Activated CD8-positive, alpha-beta memory T cell treated with anti-CD3 and anti-CD28 coated beads, Interleukin-2, amount 10 ng/mL, durations not matched to agents 7 days and 5 days (primary cell): ENCODE data around the gene MAK. TPM values are rescaled to one million over a fixed set of nuclear protein-coding genes. Genes with fewer than 3 reads are reported as not detected.
A peak's percentile ranks its signal among the peaks of the same experiment; 100 is the strongest.
"Not testable (repeated sequence)": the region's sequence is repeated elsewhere in the genome, so short reads cannot be mapped to it uniquely, and the experiment has no call there.

Source experiments
- ATAC-seq: fragments of 150-1000 bp; cut with Tn5 transposase; one replicate; pipeline ENCODE4 v1.10.0; 2021; ENCODE audit warnings: moderate library complexity
- CTCF ChIA-PET: fragments of 350-600 bp; sonication (Branson Sonifier 250); formaldehyde crosslinking; loops from one replicate; lab custom pipeline; 2021; ENCODE audit warnings: antibody characterized with exemption; lab: Charles Lee
- DNase-seq: peaks from one replicate; pipeline ENCODE4 v3.0.0-alpha.2; 2020
- H3K27ac Mint-ChIP-seq: one replicate; pipeline ENCODE4 v1.8.0; 2021; ENCODE audit warnings: mild to moderate bottlenecking, mixed read lengths
- H3K27me3 Mint-ChIP-seq: one replicate; pipeline ENCODE4 v1.8.0; 2021; ENCODE audit warnings: mixed read lengths
- H3K36me3 Mint-ChIP-seq: one replicate; pipeline ENCODE4 v1.8.0; 2021; ENCODE audit warnings: mild to moderate bottlenecking, mixed read lengths
- H3K4me1 Mint-ChIP-seq: one replicate; pipeline ENCODE4 v1.8.0; 2021; ENCODE audit warnings: mixed read lengths
- H3K4me3 Mint-ChIP-seq: one replicate; pipeline ENCODE4 v1.8.0; 2021; ENCODE audit warnings: mild to moderate bottlenecking, moderate library complexity, mixed read lengths
- H3K9me3 Mint-ChIP-seq: one replicate; pipeline ENCODE4 v1.8.0; 2022; ENCODE audit warnings: low read depth, mixed read lengths
- total RNA-seq, 2 experiments: library from RNA; stranded (reverse); gene quantifications; one replicate each; pipeline ENCODE4 v1.2.3, GENCODE V29; 2021

MAK gene
- total RNA-seq, 2 experiments from 2014 or later: 0.26 to 0.82 TPM

DNA sequence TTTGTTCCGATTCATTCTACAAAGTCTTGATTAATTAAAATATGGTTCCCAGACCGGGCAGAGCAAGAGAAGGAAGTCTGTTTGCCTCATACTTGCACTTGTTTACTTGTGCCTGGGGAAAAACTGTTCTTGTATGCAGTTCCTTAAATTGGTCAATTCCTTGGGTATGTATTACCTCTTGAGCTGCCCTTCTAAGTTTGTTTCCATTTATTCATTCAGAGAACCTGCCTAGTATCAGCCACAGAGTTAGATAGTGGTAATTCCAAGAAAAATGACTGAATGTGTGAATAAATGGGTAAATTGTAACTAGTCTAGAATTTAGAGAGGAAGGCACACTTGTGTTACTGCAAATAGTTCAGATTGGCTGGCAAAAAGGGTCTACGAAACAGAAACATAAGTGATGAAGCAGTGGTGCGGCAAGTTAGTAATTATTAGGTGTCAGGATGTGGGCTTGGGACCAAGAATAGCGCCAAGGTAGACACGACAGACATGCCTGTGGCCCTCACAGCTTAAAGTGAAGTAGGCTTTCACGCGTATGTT is 525 bp upstream of the MAK start:
- peaks cover 17% of the 10 kb centered on the region for H3K36me3 Mint-ChIP-seq
- H3K27me3 Mint-ChIP-seq: peaks cover 34% of the 10 kb centered on the region
- H3K9me3 Mint-ChIP-seq: peaks cover 14% of the 10 kb centered on the region
- peak; percentile 67 for DNase-seq
- H3K27ac Mint-ChIP-seq: peak overlapping the region; percentile 95
- peak overlapping the region; percentile 77 for H3K4me3 Mint-ChIP-seq
- ATAC-seq: peak; percentile 50
- CTCF ChIA-PET: interaction anchor here (1.6 to 1.8 kb wide), 2 partner anchors 10 to 37 kb away, joined by 4 to 7 read pairs; no protein-coding TSS in a partner anchor
- H3K4me1 Mint-ChIP-seq: peaks cover 31% of the 10 kb centered on the region

DNA sequence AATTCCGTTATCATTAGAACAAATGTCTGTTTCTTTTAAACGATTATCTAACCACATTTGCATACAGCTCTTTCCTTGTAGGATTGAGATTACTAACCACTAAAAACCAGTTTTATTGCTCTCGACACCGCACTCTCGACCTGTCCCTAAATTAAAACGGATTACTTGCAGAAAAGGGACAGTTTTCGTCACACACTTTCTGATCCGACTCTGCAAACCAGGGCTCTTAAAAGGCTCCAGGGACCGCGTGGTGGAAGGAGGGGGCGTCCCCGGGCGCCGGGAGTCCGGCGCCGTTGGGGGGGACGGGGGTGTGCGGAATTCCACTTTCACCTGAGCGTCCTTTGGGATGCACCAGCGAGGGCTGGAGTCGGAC is 731 bp downstream of the MAK start:
- CTCF ChIA-PET: interaction anchor here (0.8 to 2.1 kb wide), 3 partner anchors 18 to 35 kb away, joined by 3 to 10 read pairs (median 3); no protein-coding TSS in a partner anchor
- H3K36me3 Mint-ChIP-seq: peaks cover 13% of the 10 kb centered on the region
- peak; percentile 46 for DNase-seq
- peaks cover 31% of the 10 kb centered on the region for H3K4me1 Mint-ChIP-seq
- peaks cover 11% of the 10 kb centered on the region for H3K9me3 Mint-ChIP-seq
- peak overlapping the region; percentile 65 for H3K27ac Mint-ChIP-seq
- H3K4me3 Mint-ChIP-seq: peak overlapping the region; percentile 77
- peaks cover 34% of the 10 kb centered on the region for H3K27me3 Mint-ChIP-seq
- no peak for ATAC-seq

DNA sequence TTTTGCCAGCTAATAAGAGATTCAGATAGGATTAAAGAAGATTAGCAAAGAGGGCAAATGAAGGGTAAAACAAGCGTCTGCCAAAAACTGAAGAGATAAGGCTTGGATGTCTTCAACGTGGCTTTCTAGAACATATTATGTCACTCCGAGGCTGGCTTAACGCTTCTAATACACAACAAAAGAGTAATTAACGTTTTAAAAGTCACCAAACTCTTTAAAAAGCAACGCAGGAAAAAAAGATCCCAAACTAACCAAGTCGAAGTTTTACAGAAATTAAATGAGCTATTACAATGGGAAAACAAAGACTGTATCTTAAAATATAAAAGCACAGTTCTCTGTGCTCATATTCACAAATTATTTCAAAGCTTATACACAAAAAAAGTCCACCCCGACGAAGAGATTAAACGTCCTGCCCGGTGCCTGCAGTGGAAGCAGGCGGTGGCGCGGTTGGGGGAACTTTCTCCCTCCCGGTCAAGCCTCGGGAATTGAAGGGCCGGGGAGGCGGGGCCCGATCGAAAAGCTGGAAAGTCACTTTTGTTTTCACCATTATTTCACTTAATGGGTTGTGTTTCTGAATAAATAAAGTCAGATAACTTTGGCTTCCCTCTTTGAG is 1.2 kb downstream of the MAK start:
- DNase-seq (no peak), ATAC-seq (no peak)
- Mint-ChIP-seq H3K27ac (no peak overlapping the region), H3K4me1 (peaks cover 31% of the 10 kb centered on the region), H3K36me3 (peaks cover 13% of the 10 kb centered on the region), H3K4me3 (peak overlapping the region; percentile 77), H3K27me3 (peaks cover 34% of the 10 kb centered on the region), H3K9me3 (peaks cover 11% of the 10 kb centered on the region)
- CTCF ChIA-PET: interaction anchor here (0.8 to 2.1 kb wide), 3 partner anchors 17 to 35 kb away, joined by 3 to 10 read pairs (median 3); no protein-coding TSS in a partner anchor

DNA sequence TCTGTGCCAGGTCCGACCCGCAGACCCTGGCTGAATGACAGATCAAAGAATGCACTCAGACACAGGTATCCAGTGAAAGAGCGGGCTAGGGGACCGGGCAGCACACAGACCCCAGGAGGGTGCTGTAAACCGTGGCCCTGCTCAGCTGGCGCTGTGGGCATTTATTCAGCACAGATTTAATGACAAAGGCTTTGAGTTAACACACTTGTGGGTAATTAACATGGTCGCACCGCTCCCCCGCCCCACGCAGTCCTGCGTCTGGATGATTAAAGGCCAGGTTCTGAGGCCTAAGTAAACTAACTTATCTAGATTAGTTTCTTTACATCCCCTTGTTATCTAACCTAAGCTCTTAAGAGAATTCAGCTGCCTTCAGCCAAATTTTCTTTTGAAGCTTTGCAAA is 3.5 kb downstream of the MAK start:
- CTCF ChIA-PET: no interaction called here
- H3K27ac Mint-ChIP-seq: no peak overlapping the region
- peaks cover 7% of the 10 kb centered on the region for H3K36me3 Mint-ChIP-seq
- ATAC-seq (no peak), DNase-seq (no peak)
- H3K4me1 Mint-ChIP-seq: peaks cover 22% of the 10 kb centered on the region
- H3K4me3 Mint-ChIP-seq: no peak overlapping the region
- peaks cover 2% of the 10 kb centered on the region for H3K9me3 Mint-ChIP-seq
- H3K27me3 Mint-ChIP-seq: peaks cover 26% of the 10 kb centered on the region

DNA sequence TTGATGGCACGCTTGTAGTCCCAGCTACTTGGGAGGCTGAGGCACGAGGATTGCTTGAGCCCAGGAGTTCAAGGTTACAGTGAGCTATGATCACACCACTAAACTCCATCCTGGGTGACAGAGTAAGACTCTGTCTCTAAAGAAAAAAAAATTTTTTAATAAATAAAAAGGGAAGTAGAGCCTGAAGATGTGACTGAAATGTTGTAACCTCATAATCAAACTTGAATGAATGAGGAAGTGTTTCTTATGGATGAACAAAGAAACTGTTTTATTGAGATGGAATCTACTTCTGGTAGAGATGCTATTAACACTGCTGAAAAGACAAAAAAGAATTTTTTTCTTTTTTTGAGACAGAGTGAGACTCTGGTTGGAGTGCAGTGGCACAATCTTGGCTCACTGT is 6.7 kb downstream of the MAK start:
- H3K27me3 Mint-ChIP-seq: peaks cover 12% of the 10 kb centered on the region
- CTCF ChIA-PET: no interaction called here
- ATAC-seq (no peak), DNase-seq (no peak)
- H3K27ac Mint-ChIP-seq: no peak overlapping the region
- H3K9me3 Mint-ChIP-seq: peaks cover 2% of the 10 kb centered on the region
- H3K4me1 Mint-ChIP-seq: no peaks in the 10 kb centered on the region
- H3K4me3 Mint-ChIP-seq: no peak overlapping the region
- H3K36me3 Mint-ChIP-seq: peaks cover 5% of the 10 kb centered on the region

DNA sequence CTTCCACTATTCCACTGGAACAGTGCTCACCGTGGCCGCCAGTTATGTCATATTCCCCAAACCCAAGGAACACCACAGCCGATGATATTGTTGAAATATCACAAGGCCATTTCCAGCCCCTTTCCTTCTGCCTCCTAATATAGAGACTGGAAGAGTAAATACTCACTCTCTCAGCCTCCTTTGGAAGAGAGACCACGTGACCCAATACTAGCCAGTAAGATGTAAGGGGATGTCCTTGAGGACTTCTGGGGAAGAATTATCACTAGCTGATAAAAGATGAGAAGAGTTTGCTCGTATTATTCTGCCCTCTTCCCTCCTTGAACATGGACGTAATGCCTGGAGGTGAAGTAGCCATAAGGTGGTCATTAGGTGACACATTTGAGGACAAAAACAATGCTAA is 13.5 kb downstream of the MAK start:
- Mint-ChIP-seq H3K4me1 (no peaks in the 10 kb centered on the region), H3K9me3 (peaks cover 2% of the 10 kb centered on the region), H3K4me3 (no peak overlapping the region), H3K27me3 (no peaks in the 10 kb centered on the region), H3K27ac (no peak overlapping the region), H3K36me3 (peaks cover 8% of the 10 kb centered on the region)
- DNase-seq: no peak
- CTCF ChIA-PET: no interaction called here
- ATAC-seq: no peak

DNA sequence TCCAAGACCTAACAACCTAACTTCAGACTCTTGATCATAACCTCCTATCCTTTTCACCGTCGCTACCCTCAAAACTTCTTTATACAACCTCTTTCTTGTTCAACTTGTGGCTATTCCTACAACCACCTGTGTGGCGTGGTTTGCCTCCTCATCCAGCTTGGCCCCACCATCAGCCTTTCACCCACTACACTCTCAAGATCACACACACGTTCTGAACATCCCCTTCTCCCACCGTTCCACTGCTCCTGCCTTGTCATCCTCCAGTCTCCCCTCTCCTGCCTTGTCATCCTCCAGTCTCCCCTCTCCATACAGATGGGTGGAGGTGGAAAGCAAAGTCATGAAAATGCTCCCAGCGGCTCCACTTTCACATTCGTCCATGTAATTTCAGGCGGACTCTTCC is 14.0 kb downstream of the MAK start:
- no peak overlapping the region for H3K4me3 Mint-ChIP-seq
- H3K27me3 Mint-ChIP-seq: no peaks in the 10 kb centered on the region
- H3K9me3 Mint-ChIP-seq: peaks cover 2% of the 10 kb centered on the region
- no peak for ATAC-seq
- CTCF ChIA-PET: no interaction called here
- DNase-seq: no peak
- no peaks in the 10 kb centered on the region for H3K4me1 Mint-ChIP-seq
- H3K36me3 Mint-ChIP-seq: peaks cover 8% of the 10 kb centered on the region
- H3K27ac Mint-ChIP-seq: no peak overlapping the region

DNA sequence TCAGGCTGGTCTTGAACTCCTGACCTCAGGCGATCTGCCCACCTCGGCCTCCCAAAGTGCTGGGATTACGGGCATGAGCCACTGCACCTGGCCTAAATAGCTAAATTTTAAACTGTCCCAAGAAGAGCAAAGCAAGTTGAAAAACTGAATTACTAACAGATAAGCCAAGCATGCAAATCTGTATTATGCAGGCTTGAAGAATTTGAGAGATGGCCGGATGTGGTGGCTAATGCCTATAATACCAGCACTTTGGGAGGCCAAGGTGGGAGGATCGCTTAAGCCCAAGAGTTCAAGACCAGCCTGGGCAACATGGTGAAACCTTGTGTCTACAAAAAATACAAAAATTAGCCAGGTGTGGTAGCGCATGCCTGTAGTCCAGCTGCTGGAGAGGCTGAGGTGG is 24.2 kb downstream of the MAK start:
- not testable (repeated sequence) for H3K27me3 Mint-ChIP-seq, H3K4me3 Mint-ChIP-seq, ATAC-seq, H3K9me3 Mint-ChIP-seq, H3K27ac Mint-ChIP-seq, H3K4me1 Mint-ChIP-seq, DNase-seq, H3K36me3 Mint-ChIP-seq
- CTCF ChIA-PET: interaction anchor here (1.4 kb wide), 1 partner anchor 12 kb away, joined by 3 read pairs; no protein-coding TSS in a partner anchor

DNA sequence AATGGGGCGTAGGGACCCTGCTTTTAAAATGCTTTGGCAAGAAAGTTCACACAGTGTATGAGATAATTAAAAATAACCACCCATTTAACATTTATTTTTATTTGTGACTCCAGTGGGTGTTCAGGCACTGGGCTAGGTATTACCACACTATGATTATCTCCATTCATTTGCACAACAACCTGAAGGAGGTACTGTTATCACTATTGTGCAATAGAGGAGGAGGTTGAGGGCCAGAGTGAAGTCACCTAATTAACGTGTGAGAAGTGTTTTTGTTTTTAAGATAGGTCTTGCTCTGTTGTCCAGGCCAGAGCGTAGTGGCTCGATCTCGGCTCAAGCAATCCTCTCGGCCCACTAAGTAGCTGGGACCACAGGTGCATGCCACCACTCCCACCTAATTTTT is 29.2 kb downstream of the MAK start:
- Mint-ChIP-seq H3K4me1 (peaks cover 3% of the 10 kb centered on the region), H3K27me3 (no peaks in the 10 kb centered on the region), H3K36me3 (no peaks in the 10 kb centered on the region), H3K4me3 (no peak overlapping the region), H3K9me3 (no peaks in the 10 kb centered on the region), H3K27ac (no peak overlapping the region)
- ATAC-seq (no peak), DNase-seq (no peak)
- CTCF ChIA-PET: no interaction called here

DNA sequence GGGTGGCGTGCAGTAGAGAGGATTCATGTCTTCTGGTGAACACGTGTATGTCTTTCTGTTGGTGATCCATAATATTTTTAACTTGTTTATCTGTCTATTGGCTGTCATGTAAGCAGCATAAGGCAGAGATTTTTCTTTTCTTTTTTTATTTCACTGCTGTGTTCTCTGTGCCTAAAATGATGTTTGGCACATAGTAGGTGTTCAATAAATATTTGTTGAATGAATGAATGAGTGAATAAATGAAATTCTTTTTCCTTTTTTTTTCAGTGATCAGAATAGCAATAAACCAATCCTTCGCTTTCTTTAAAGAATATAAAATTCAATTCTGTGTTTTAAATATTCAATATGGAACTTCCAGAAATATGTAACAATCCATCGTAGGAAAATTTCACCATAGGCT is 30.0 kb downstream of the MAK start:
- DNase-seq (no peak), ATAC-seq (no peak)
- Mint-ChIP-seq H3K9me3 (no peaks in the 10 kb centered on the region), H3K36me3 (no peaks in the 10 kb centered on the region), H3K4me1 (peaks cover 3% of the 10 kb centered on the region), H3K27ac (no peak overlapping the region), H3K4me3 (no peak overlapping the region), H3K27me3 (no peaks in the 10 kb centered on the region)
- CTCF ChIA-PET: no interaction called here

DNA sequence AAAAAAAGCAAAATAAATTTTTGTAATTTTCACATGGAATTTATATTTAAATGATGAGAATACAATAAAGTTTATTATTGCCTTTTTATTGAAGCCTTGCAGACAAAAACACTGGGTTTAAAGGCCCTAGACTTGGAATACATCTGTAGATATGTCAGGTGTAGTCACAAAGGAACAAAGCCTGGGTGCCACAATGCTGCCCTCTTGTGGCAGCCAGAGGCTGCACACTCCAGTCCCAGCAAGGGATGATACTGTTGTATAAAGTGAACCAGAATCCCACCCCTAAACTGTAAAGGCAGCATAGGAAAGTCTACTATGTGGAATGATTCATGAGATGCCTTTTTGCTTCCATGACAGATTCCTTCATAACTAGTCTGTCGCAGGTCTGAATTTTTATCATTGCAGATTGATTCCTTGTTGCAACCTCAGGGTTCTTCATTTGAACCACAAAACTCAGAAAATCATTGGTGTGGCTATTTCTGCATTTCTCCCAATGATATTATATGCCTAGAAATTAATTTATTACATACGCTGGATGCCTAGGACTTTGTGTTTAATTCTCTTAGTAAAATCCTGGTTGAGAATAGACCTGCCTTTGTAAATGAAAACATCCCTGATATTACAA is 37.0 kb downstream of the MAK start:
- Mint-ChIP-seq H3K9me3 (no peaks in the 10 kb centered on the region), H3K36me3 (no peaks in the 10 kb centered on the region), H3K27me3 (no peaks in the 10 kb centered on the region), H3K27ac (no peak overlapping the region), H3K4me3 (no peak overlapping the region), H3K4me1 (peaks cover 3% of the 10 kb centered on the region)
- CTCF ChIA-PET: interaction anchor here (0.7 to 3.5 kb wide), 14 partner anchors 8 to 326 kb away, joined by 3 to 50 read pairs (median 3); partner anchors contain the start of gene MAK
- DNase-seq: peak; percentile 76
- ATAC-seq: peak; percentile 95

DNA sequence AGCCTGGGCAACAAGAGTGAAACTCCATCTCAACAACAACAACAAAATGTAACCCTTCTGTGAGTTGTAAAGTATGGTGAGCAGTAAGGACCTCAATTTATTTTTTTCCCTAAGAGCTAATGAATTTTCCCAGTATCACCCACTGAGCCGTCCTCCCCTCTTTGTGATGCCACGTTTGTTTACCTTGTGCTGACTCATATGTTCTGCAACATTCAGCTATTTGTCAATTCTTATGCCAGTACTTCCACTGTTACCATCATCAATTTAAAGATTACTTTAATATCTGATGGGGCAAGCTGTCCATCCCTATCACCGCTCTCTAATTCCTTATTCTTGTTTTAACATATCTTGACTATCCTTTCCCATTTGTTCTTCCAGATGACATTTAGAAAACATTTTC is 37.5 kb downstream of the MAK start:
- Mint-ChIP-seq H3K4me3 (no peak overlapping the region), H3K27me3 (no peaks in the 10 kb centered on the region), H3K4me1 (peaks cover 2% of the 10 kb centered on the region), H3K36me3 (no peaks in the 10 kb centered on the region), H3K9me3 (no peaks in the 10 kb centered on the region), H3K27ac (no peak overlapping the region)
- DNase-seq: no peak
- no peak for ATAC-seq
- CTCF ChIA-PET: interaction anchor here (0.6 to 3.5 kb wide), 6 partner anchors 8 to 679 kb away, joined by 3 to 50 read pairs (median 3); no protein-coding TSS in a partner anchor

DNA sequence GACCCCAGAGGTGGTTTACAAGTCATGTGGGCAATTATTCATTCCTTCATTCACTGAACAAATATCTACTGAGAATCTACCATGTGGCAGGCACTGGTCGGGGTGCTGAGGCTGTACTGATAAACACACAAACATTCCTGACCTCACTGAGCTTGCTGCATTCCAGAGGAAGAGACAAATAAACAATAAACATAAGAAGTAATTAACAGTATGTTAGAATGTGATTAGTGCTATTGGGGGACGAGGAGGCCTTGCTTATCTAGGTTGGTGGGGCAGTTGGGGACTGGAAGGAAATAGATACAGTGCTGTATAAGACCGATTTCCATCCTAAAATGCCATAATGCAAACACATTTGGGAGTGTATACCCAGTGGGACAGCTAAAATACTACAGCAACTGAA is 44.1 kb downstream of the MAK start:
- no peak overlapping the region for H3K27ac Mint-ChIP-seq
- CTCF ChIA-PET: interaction anchor here (1.3 to 2.2 kb wide), 3 partner anchors 8 to 160 kb away, joined by 4 to 6 read pairs (median 4); no protein-coding TSS in a partner anchor
- no peaks in the 10 kb centered on the region for H3K9me3 Mint-ChIP-seq
- H3K36me3 Mint-ChIP-seq: peaks cover 3% of the 10 kb centered on the region
- H3K4me3 Mint-ChIP-seq: no peak overlapping the region
- H3K4me1 Mint-ChIP-seq: no peaks in the 10 kb centered on the region
- H3K27me3 Mint-ChIP-seq: no peaks in the 10 kb centered on the region
- ATAC-seq (no peak), DNase-seq (no peak)
